Trophoblast cell (in vitro differentiated cells and primary cell): ENCODE measurements around the gene NDUFS3.

Source experiments
- DNase-seq, 2 donors: peaks; one replicate each; pipeline ENCODE4 v3.0.0-alpha.2; 2016
- H2AFZ ChIP-seq: 2 replicates; pipeline ENCODE4 v1.6.1; 2013; ENCODE audit warnings: low read length, moderate library complexity, mild to moderate bottlenecking; ENCODE audit not compliant: insufficient read depth, poor library complexity
- H2AK5ac ChIP-seq: 2 replicates; pipeline ENCODE4 v1.6.1; 2013; ENCODE audit warnings: mild to moderate bottlenecking, low read length
- H2BK120ac ChIP-seq: 2 replicates; pipeline ENCODE4 v1.6.1; 2013; ENCODE audit warnings: low read length, mild to moderate bottlenecking, moderate library complexity; ENCODE audit not compliant: insufficient read depth, poor library complexity
- H2BK12ac ChIP-seq: 2 replicates; pipeline ENCODE4 v1.6.1; 2013; ENCODE audit warnings: mild to moderate bottlenecking, low read length, moderate library complexity
- H2BK5ac ChIP-seq: 2 replicates; pipeline ENCODE4 v1.6.1; 2013; ENCODE audit warnings: low read length, low read depth, moderate library complexity, mild to moderate bottlenecking; ENCODE audit not compliant: poor library complexity
- H3K14ac ChIP-seq: 2 replicates; pipeline ENCODE4 v1.6.1; 2013; ENCODE audit warnings: mild to moderate bottlenecking, low read length
- H3K18ac ChIP-seq: 2 replicates; pipeline ENCODE4 v1.6.1; 2013; ENCODE audit warnings: mild to moderate bottlenecking, low read length
- H3K23ac ChIP-seq: 2 replicates; pipeline ENCODE4 v1.6.1; 2013; ENCODE audit warnings: low read length
- H3K27ac ChIP-seq: 2 replicates; pipeline ENCODE4 v1.5.1; 2013; ENCODE audit warnings: low read depth, mild to moderate bottlenecking, inconsistent platforms, low read length, moderate library complexity
- H3K27me3 ChIP-seq: 2 replicates; pipeline ENCODE4 v1.6.1; 2013; ENCODE audit warnings: inconsistent platforms, mild to moderate bottlenecking, low read length, moderate library complexity; ENCODE audit not compliant: insufficient read depth
- H3K36me3 ChIP-seq, 2 experiments: 1 replicate in 1 of 2; 2 replicates in 1 of 2; pipeline ENCODE4 v1.6.1; 2013; ENCODE audit warnings: low read length in 2 of 2, mild to moderate bottlenecking in 2 of 2, moderate library complexity in 1 of 2; ENCODE audit not compliant: insufficient read depth in 2 of 2, control insufficient read depth in 1 of 2
- H3K4ac ChIP-seq: 2 replicates; pipeline ENCODE4 v1.6.1; 2013; ENCODE audit warnings: low read depth, mild to moderate bottlenecking, low read length, moderate library complexity
- H3K4me1 ChIP-seq, 2 experiments: 1 replicate in 1 of 2; 2 replicates in 1 of 2; pipeline ENCODE4 v1.6.1; 2013; ENCODE audit warnings: low read length in 2 of 2, mild to moderate bottlenecking in 2 of 2, moderate library complexity in 1 of 2; ENCODE audit not compliant: insufficient read depth in 2 of 2, control insufficient read depth in 1 of 2
- H3K4me2 ChIP-seq: 2 replicates; pipeline ENCODE4 v1.6.1; 2013; ENCODE audit warnings: inconsistent platforms, mild to moderate bottlenecking, low read length, moderate library complexity
- H3K4me3 ChIP-seq: 2 replicates; pipeline ENCODE4 v1.5.1; 2013; ENCODE audit warnings: mild to moderate bottlenecking, low read depth, low read length, inconsistent platforms
- H3K79me1 ChIP-seq: one replicate; pipeline ENCODE4 v1.6.1; 2013; ENCODE audit warnings: low read length
- H3K79me2 ChIP-seq: 2 replicates; pipeline ENCODE4 v1.6.1; 2013; ENCODE audit warnings: low read length, mild to moderate bottlenecking; ENCODE audit not compliant: control insufficient read depth, insufficient read depth, poor library complexity
- H3K9ac ChIP-seq: 2 replicates; pipeline ENCODE4 v1.6.1; 2013; ENCODE audit warnings: mild to moderate bottlenecking, low read length
- H3K9me3 ChIP-seq: 2 replicates; pipeline ENCODE4 v1.6.1; 2013; ENCODE audit warnings: low read depth, mild to moderate bottlenecking, control low read depth, inconsistent platforms, low read length; ENCODE audit not compliant: insufficient read depth
- H4K12ac ChIP-seq: 2 replicates; pipeline ENCODE4 v1.6.1; 2013; ENCODE audit warnings: low read depth, mild to moderate bottlenecking, low read length, moderate library complexity
- H4K8ac ChIP-seq: 2 replicates; pipeline ENCODE4 v1.6.1; 2013; ENCODE audit warnings: low read depth, mild to moderate bottlenecking, low read length, moderate library complexity
- H4K91ac ChIP-seq: one replicate; pipeline ENCODE4 v1.6.1; 2013; ENCODE audit warnings: low read depth, mild to moderate bottlenecking, low read length, moderate library complexity
- WGBS: extraction: QIAGEN DNeasy Blood & Tissue Kit; methylation state at CpG from one replicate; pipeline ENCODE4 v1.1.7; 2013; ENCODE audit warnings: missing lambda C conversion rate; ENCODE audit not compliant: insufficient read length, insufficient coverage; ENCODE audit errors: extremely low coverage; 5-methylcytosine and 5-hydroxymethylcytosine counted together

NDUFS3 gene

GRCh38 chr11:47577460-47578041 lies 1.3 kb upstream of the NDUFS3 start:
- H3K27ac ChIP-seq: no peak overlapping the region
- H2BK12ac ChIP-seq: no peak overlapping the region
- H3K4ac ChIP-seq: no peak overlapping the region
- no peak overlapping the region for H3K18ac ChIP-seq
- H3K4me2 ChIP-seq: peak overlapping the region; percentile 67
- peaks cover 29 to 38% of the 10 kb centered on the region in 2 experiments for H3K36me3 ChIP-seq
- peak overlapping the region; percentile 9 for H4K8ac ChIP-seq
- no peak overlapping the region for H3K14ac ChIP-seq
- peaks cover 5% of the 10 kb centered on the region for H3K79me1 ChIP-seq
- H2BK5ac ChIP-seq: no peak overlapping the region
- no peak overlapping the region for H3K23ac ChIP-seq
- H2AFZ ChIP-seq: no peak overlapping the region
- no peaks in the 10 kb centered on the region for H3K27me3 ChIP-seq
- no peak overlapping the region for H3K9ac ChIP-seq
- no CpG with 5 or more reads among the region's 13 CpGs for WGBS
- peaks cover 0 to 9% of the 10 kb centered on the region in 2 experiments for H3K4me1 ChIP-seq
- peaks cover 6% of the 10 kb centered on the region for H3K79me2 ChIP-seq
- H4K91ac ChIP-seq: no peak overlapping the region
- no peak for DNase-seq
- H2BK120ac ChIP-seq: no peak overlapping the region
- peaks cover 3% of the 10 kb centered on the region for H3K9me3 ChIP-seq
- no peak overlapping the region for H3K4me3 ChIP-seq
- H4K12ac ChIP-seq: peak overlapping the region; percentile 16
- H2AK5ac ChIP-seq: no peak overlapping the region

DNA sequence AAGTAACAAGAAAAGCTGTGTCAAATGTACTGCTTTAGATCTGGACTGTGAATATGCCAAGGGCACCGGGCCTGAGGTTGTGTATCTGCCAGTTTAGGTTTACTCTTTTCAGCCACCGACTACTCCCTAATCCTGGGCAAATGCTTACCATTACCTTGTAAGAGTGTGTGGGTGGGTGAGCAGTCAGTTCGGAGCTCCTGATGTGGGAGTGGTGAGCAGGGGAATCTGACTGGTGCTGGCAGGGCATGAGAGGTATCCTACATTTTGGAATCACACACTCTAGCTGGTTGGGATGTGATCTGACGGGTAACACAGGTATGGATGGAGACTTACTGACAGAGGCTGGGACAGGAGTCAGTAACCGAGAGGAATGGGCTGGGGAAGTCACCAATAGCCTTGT lies 5.0 kb downstream of the NDUFS3 start:
- no peak overlapping the region for H2BK120ac ChIP-seq
- no peak overlapping the region for H2BK12ac ChIP-seq

DNA sequence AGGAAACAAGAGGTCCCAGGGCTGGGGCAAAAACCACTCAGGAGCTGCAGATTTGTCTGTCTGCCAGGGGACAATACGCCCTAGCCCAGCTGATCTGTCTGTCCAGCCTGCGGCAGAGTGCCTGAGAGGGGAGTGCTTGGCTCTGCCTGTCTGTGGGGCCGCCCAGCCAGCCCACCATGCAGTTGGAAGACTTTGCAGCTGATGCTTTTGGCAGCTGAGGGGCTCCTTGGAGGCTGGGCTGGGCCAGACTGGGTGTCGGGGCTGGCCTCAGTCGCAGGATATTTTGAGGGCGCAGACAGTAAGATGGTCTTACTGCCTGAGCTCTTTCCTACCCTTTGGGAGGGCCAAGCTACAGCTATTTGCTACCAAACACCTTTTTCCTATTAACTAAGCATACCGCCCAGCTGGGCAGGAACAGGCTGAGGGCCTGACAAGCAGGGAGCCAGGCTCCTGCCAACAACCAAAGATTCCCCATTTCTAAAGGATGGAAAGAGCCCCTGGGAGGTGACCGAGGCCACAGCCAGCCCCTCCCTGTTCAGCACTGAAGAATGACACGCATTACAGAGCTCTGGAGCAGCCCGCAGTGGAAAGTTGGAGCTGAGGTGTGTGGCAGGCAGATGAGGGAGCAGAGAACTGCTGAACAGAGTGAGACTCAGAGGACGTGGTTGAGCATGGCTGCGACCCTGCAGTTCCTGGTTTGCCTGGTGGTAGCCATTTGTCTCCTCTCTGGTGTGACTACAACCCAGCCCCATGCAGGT lies 7.4 kb downstream of the NDUFS3 start, which contains the start of gene FAM180B:
Gene FAM180B (plus strand): TSS at position 581 of the 758 bp plus-strand sequence. CDS start 91 bp downstream, at position 672.
- Histone ChIP-seq H3K36me3 (peaks cover 31 to 33% of the 10 kb centered on the region in 2 experiments), H4K12ac (no peak within 1 kb of the TSS), H3K9ac (no peak within 1 kb of the TSS), H3K23ac (no peak within 1 kb of the TSS), H3K14ac (no peak within 1 kb of the TSS), H2BK12ac (no peak within 1 kb of the TSS), H3K27ac (no peak within 1 kb of the TSS), H3K4me2 (no peak within 1 kb of the TSS), H3K79me1 (no peaks in the 10 kb centered on the region), H3K18ac (no peak within 1 kb of the TSS), H3K9me3 (no peaks in the 10 kb centered on the region), H4K91ac (no peak within 1 kb of the TSS), H4K8ac (no peak within 1 kb of the TSS), H2BK5ac (no peak within 1 kb of the TSS), H3K4me1 (peaks cover 4 to 6% of the 10 kb centered on the region in 2 experiments), H2AK5ac (no peak within 1 kb of the TSS), H3K4ac (no peak within 1 kb of the TSS), H3K27me3 (no peaks in the 10 kb centered on the region), H3K4me3 (no peak within 1 kb of the TSS), H2AFZ (no peak within 1 kb of the TSS), H3K79me2 (no peaks in the 10 kb centered on the region), H2BK120ac (no peak within 1 kb of the TSS)
- WGBS: no CpG with 5 or more reads among the region's 12 CpGs
- DNase-seq: no peak

More for the DNA sequence above, 5.0 kb downstream of the NDUFS3 start:
- H3K79me2 ChIP-seq: peaks cover 5% of the 10 kb centered on the region
- no peak overlapping the region for H3K14ac ChIP-seq
- H2AFZ ChIP-seq: no peak overlapping the region
- H3K4me1 ChIP-seq: peaks cover 0 to 6% of the 10 kb centered on the region in 2 experiments
- H3K4ac ChIP-seq: no peak overlapping the region
- H3K36me3 ChIP-seq: peaks cover 36 to 40% of the 10 kb centered on the region in 2 experiments
- H3K4me2 ChIP-seq: no peak overlapping the region
- H3K18ac ChIP-seq: no peak overlapping the region
- no peak overlapping the region for H2BK5ac ChIP-seq
- H4K8ac ChIP-seq: no peak overlapping the region
- no CpG with 5 or more reads among the region's 5 CpGs for WGBS
- H3K79me1 ChIP-seq: peaks cover 3% of the 10 kb centered on the region
- no peak overlapping the region for H3K9ac ChIP-seq
- DNase-seq: no peak
- H3K9me3 ChIP-seq: no peaks in the 10 kb centered on the region
- H3K27ac ChIP-seq: no peak overlapping the region
- no peak overlapping the region for H4K12ac ChIP-seq
- no peaks in the 10 kb centered on the region for H3K27me3 ChIP-seq
- no peak overlapping the region for H2AK5ac ChIP-seq
- H3K23ac ChIP-seq: no peak overlapping the region
- H3K4me3 ChIP-seq: no peak overlapping the region
- no peak overlapping the region for H4K91ac ChIP-seq

- no peak overlapping the region for H2AK5ac ChIP-seq
- H3K4ac ChIP-seq: no peak overlapping the region
- H3K27me3 ChIP-seq: no peaks in the 10 kb centered on the region
- no peak overlapping the region for H3K27ac ChIP-seq
- no peak overlapping the region for H3K14ac ChIP-seq
- no peak overlapping the region for H3K9ac ChIP-seq
- no peaks in the 10 kb centered on the region for H3K79me1 ChIP-seq
- no peak overlapping the region for H3K4me2 ChIP-seq
- H3K18ac ChIP-seq: no peak overlapping the region
- no peak overlapping the region for H2BK5ac ChIP-seq
- no peaks in the 10 kb centered on the region for H3K9me3 ChIP-seq
- no peak overlapping the region for H2BK120ac ChIP-seq
- no peak overlapping the region for H4K12ac ChIP-seq
- peaks cover 4 to 7% of the 10 kb centered on the region in 2 experiments for H3K4me1 ChIP-seq
- H4K8ac ChIP-seq: no peak overlapping the region
- DNase-seq: no peak
- no CpG with 5 or more reads among the region's 6 CpGs for WGBS
- no peaks in the 10 kb centered on the region for H3K79me2 ChIP-seq
- H3K23ac ChIP-seq: no peak overlapping the region
- H3K36me3 ChIP-seq: peaks cover 26 to 28% of the 10 kb centered on the region in 2 experiments
- no peak overlapping the region for H4K91ac ChIP-seq
- H2BK12ac ChIP-seq: no peak overlapping the region
- no peak overlapping the region for H3K4me3 ChIP-seq
- H2AFZ ChIP-seq: no peak overlapping the region
Observed at GRCh38 chr11:47587039-47587716, 8.3 kb downstream of the NDUFS3 start.
